ENCODE measurements around the gene ARRB1. TPM values are rescaled to one million over a fixed set of nuclear protein-coding genes. Genes with fewer than 3 reads are reported as not detected.

The ARRB1 gene
- total and polyA plus RNA-seq, 2 of the 13 experiments (the other 11 are each of a cell fraction or from before 2014, with no cell fraction given) = 22.5 to 35.7 TPM

DNA sequence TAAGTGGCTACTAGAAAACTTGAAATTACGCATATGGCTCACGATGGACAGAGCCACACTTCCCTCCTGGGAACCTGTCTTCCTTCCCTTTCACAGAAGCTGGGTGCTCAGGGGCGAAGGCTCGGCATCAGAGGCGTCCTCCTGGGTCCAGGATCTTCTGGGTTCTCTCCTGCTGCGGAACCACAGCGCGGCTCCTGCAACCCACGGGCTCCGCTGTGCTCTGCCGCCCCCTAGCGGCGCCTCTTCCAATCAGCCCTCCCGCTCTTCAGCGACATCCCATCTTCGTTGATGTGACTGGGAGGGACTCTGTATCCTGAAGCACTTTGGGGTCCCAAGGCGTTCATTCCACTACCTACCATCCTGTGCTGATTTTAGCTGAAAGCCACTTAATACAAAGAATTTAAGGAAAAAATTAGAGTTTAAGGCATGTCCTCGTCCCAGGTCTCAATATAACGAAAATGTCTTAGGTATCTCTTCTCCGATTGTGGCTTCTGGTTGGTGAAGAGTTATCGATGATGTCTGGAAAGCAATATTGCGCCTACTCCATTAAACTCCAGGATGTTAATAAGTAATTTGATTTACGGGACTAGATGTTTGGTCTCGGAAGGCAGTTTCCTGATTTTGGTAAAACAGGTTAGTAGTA is 33.1 kb upstream of the ARRB1 start (continued):
- no peak for TF ChIP-seq ZNF597 (CRISPR knock-in tag; IDR thresholded peaks at IDR 0.05)
- peak; percentile 47; the same call in 1 of the 2 replicates for TF ChIP-seq TOE1 (CRISPR knock-in tag; IDR thresholded peaks at IDR 0.05)
- TF ChIP-seq NFKB2 (CRISPR knock-in tag; IDR thresholded peaks at IDR 0.05; ENCODE audit: borderline replicate concordance) = peak; percentile 52; the same call in 1 of the 2 replicates
- 0 out of 2 replicates have a peak, but pooled peaks have one; percentile 23 for TF ChIP-seq RXRA (CRISPR knock-in tag; IDR thresholded peaks at IDR 0.05)
- TF ChIP-seq ZBTB7B (CRISPR knock-in tag; IDR thresholded peaks at IDR 0.05) = peak; percentile 39; the same call in 1 of the 2 replicates
- no peak for TF ChIP-seq POGZ (CRISPR knock-in tag; IDR thresholded peaks at IDR 0.05)
- peak; percentile 54; the same call in 1 of the 2 replicates for TF ChIP-seq PITX1 (CRISPR knock-in tag; IDR thresholded peaks at IDR 0.05)
- no peak for TF ChIP-seq ZNF629 (CRISPR knock-in tag; conservative IDR thresholded peaks at IDR 0.05)
- no peak for TF ChIP-seq TMF1 (CRISPR knock-in tag; IDR thresholded peaks at IDR 0.05; ENCODE audit: low read depth)
- TF ChIP-seq, protein P1, sequence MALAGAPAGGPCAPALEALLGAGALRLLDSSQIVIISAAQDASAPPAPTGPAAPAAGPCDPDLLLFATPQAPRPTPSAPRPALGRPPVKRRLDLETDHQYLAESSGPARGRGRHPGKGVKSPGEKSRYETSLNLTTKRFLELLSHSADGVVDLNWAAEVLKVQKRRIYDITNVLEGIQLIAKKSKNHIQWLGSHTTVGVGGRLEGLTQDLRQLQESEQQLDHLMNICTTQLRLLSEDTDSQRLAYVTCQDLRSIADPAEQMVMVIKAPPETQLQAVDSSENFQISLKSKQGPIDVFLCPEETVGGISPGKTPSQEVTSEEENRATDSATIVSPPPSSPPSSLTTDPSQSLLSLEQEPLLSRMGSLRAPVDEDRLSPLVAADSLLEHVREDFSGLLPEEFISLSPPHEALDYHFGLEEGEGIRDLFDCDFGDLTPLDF (CRISPR knock-in tag; IDR thresholded peaks at IDR 0.05) = no peak
- TF ChIP-seq GZF1 (CRISPR knock-in tag; IDR thresholded peaks at IDR 0.05) = no peak
- TF ChIP-seq, protein P2, sequence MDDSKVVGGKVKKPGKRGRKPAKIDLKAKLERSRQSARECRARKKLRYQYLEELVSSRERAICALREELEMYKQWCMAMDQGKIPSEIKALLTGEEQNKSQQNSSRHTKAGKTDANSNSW (CRISPR knock-in tag; IDR thresholded peaks at IDR 0.05; ENCODE audit: borderline replicate concordance) = no peak
- 0 out of 2 replicates have a peak, but pooled peaks have one; percentile 39 for TF ChIP-seq ZFP1 (CRISPR knock-in tag; IDR thresholded peaks at IDR 0.05)
- TF ChIP-seq ZNF737 (CRISPR knock-in tag; IDR thresholded peaks at IDR 0.05; ENCODE audit: borderline replicate concordance) = no peak
- TF ChIP-seq, protein P3, sequence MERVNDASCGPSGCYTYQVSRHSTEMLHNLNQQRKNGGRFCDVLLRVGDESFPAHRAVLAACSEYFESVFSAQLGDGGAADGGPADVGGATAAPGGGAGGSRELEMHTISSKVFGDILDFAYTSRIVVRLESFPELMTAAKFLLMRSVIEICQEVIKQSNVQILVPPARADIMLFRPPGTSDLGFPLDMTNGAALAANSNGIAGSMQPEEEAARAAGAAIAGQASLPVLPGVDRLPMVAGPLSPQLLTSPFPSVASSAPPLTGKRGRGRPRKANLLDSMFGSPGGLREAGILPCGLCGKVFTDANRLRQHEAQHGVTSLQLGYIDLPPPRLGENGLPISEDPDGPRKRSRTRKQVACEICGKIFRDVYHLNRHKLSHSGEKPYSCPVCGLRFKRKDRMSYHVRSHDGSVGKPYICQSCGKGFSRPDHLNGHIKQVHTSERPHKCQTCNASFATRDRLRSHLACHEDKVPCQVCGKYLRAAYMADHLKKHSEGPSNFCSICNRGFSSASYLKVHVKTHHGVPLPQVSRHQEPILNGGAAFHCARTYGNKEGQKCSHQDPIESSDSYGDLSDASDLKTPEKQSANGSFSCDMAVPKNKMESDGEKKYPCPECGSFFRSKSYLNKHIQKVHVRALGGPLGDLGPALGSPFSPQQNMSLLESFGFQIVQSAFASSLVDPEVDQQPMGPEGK (CRISPR knock-in tag; IDR thresholded peaks at IDR 0.05) = no peak
- no peak for TF ChIP-seq SOX13 (IDR thresholded peaks at IDR 0.05)
- no peak for TF ChIP-seq SOX13 (CRISPR knock-in tag; conservative IDR thresholded peaks at IDR 0.05 in 1 of 2, IDR thresholded peaks at IDR 0.05 in 1 of 2)
- no peak for TF ChIP-seq HES4 (CRISPR knock-in tag; IDR thresholded peaks at IDR 0.05; ENCODE audit: borderline replicate concordance)
- TF ChIP-seq MAFK (conservative IDR thresholded peaks at IDR 0.05 in 1 of 2, IDR thresholded peaks at IDR 0.05 in 1 of 2; ENCODE audit: low read length in 2 of 2) = no peak
- TF ChIP-seq TARDBP (CRISPR knock-in tag; IDR thresholded peaks at IDR 0.05) = no peak
- no peak for TF ChIP-seq GTF2F1 (IDR thresholded peaks at IDR 0.05; ENCODE audit: low read length)
- no peak for TF ChIP-seq GATA4 (IDR thresholded peaks at IDR 0.05; ENCODE audit: borderline replicate concordance, low read depth)
- no peak for TF ChIP-seq TEF (CRISPR knock-in tag; IDR thresholded peaks at IDR 0.05)
- TF ChIP-seq FOSL1 (CRISPR knock-in tag; IDR thresholded peaks at IDR 0.05; ENCODE audit: borderline replicate concordance) = no peak
- TF ChIP-seq ZC3H13 (CRISPR knock-in tag; IDR thresholded peaks at IDR 0.05) = no peak
- TF ChIP-seq ZFP36L2 (CRISPR knock-in tag; IDR thresholded peaks at IDR 0.05) = no peak
